Left lung (tissue), 10 donors: ENCODE results near the gene SERPINC1. TPM values are rescaled to one million over a fixed set of nuclear protein-coding genes. Genes with fewer than 3 reads are reported as not detected.

Experiments
- ATAC-seq: fragments of 200-7000 bp; cut with Tn5 transposase; one replicate; pipeline ENCODE4 v1.9.1; 2020; ENCODE audit warnings: moderate library complexity
- DNase-seq, 4 donors: peaks; one replicate each; pipeline ENCODE4 v3.0.0-alpha.2; 2013 to 2020
- H3K27ac ChIP-seq, 2 donors: fragments of 200-600 bp; sonication (generic) in 1 of 2; one replicate each; pipeline versions ENCODE4 v1.5.0 to v1.8.0; 2020 to 2021
- H3K27me3 ChIP-seq, 2 donors: fragments of 200-600 bp; sonication (generic) in 1 of 2; one replicate each; pipeline versions ENCODE4 v1.5.0 to v1.8.0; 2020 to 2021
- H3K36me3 ChIP-seq, 2 donors: fragments of 200-600 bp; sonication (generic) in 1 of 2; one replicate each; pipeline versions ENCODE4 v1.5.0 to v1.8.0; 2020 to 2021
- H3K4me1 ChIP-seq, 2 donors: fragments of 200-600 bp; one replicate each; pipeline ENCODE4 v1.8.0; 2021
- H3K4me3 ChIP-seq, 2 donors: fragments of 200-600 bp; sonication (generic) in 1 of 2; one replicate each; pipeline versions ENCODE4 v1.5.0 to v1.8.0; 2020 to 2021; ENCODE audit warnings: mild to moderate bottlenecking in 1 of 2
- H3K9me3 ChIP-seq, 2 donors: fragments of 200-600 bp; sonication (generic) in 1 of 2; one replicate each; pipeline versions ENCODE4 v1.5.0 to v1.8.0; 2020 to 2021
- CTCF ChIP-seq, 2 donors: fragments of 200-600 bp; sonication (generic) in 1 of 2; IDR thresholded peaks; one replicate each; pipeline versions ENCODE4 v1.5.0 to v1.8.0; 2021; ENCODE audit warnings: antibody characterized with exemption in 2 of 2
- intact Hi-C, 2 donors: fragments of 100-400 bp; cut with DNase I; formaldehyde crosslinking; loops; one replicate each; pipeline versions ENCODE4 v1.11.2 to v1.14.2; 2022
- polyA plus RNA-seq, 6 donors: library from polyadenylated mRNA; unstranded; fragments of 120-200 nt; gene quantifications; one replicate each; pipeline ENCODE4 v1.2.1, GENCODE V29; 2013; ENCODE audit not compliant: insufficient read length in 6 of 6
- total RNA-seq, 2 donors: library from RNA; stranded (reverse); fragmentation: NEBNext Ultra II Directional; extraction: Animal tissue kit (Norgen Biotek cat#: 25700); gene quantifications; one replicate each; pipeline ENCODE4 v1.2.1, GENCODE V29; 2021
- donor health status: DM: no; HTN: yes; CAD: no.
- donor health status: DM: no; HTN: no; CAD: no.

The SERPINC1 gene
- total and polyA plus RNA-seq, 8 donors: 0.13 to 0.54 (median 0.43) TPM; not detected in 1

GRCh38 chr1:173870252-173871075, 46.7 kb downstream of the SERPINC1 start:
- DNase-seq: peak in 1 of 4 donors; percentile 21
- Histone ChIP-seq H3K27ac (peak overlapping the region; percentile 97 to 99), H3K4me3 (no peak overlapping the region), H3K27me3 (no peaks in the 10 kb centered on the region), H3K36me3 (peaks cover 0 to 37% of the 10 kb centered on the region in 2 donors), H3K4me1 (peaks cover 31 to 58% of the 10 kb centered on the region in 2 donors), H3K9me3 (no peaks in the 10 kb centered on the region)
- no peak for TF ChIP-seq CTCF (IDR thresholded peaks at IDR 0.05)
- intact Hi-C loops: no loop called here
- no peak for ATAC-seq

- Histone ChIP-seq H3K4me1 (peaks cover 34 to 72% of the 10 kb centered on the region in 2 donors), H3K9me3 (no peaks in the 10 kb centered on the region), H3K27me3 (no peaks in the 10 kb centered on the region), H3K4me3 (peak overlapping the region; percentile 72 to 87), H3K27ac (peak overlapping the region; percentile 97 to 99), H3K36me3 (peaks cover 3 to 39% of the 10 kb centered on the region in 2 donors)
- intact Hi-C loops: no loop called here
- TF ChIP-seq CTCF (IDR thresholded peaks at IDR 0.05): no peak
- ATAC-seq: peak; percentile 1
- no peak for DNase-seq
These were observed 48.1 kb downstream of the SERPINC1 start for GRCh38 chr1:173869021-173869359.

GRCh38 chr1:173868266-173869020, 48.7 kb downstream of the SERPINC1 start, which contains the start of gene ZBTB37:
Gene ZBTB37, plus strand, starts transcription at chr1:173868380. Its CDS starts 1,846 bp downstream, at chr1:173870226.
- Histone ChIP-seq H3K9me3 (no peaks in the 10 kb centered on the region), H3K36me3 (peaks cover 3 to 42% of the 10 kb centered on the region in 2 donors), H3K27me3 (no peaks in the 10 kb centered on the region), H3K4me1 (peaks cover 34 to 77% of the 10 kb centered on the region in 2 donors), H3K27ac (peak within 1 kb of the TSS; percentile 97 to 99), H3K4me3 (peak within 1 kb of the TSS; percentile 72 to 87)
- ATAC-seq (peak; percentile 88), DNase-seq (peak in 3 of 4 donors; percentile 90 to 97 (median 94))
- intact Hi-C loops: no loop called here
- TF ChIP-seq CTCF (IDR thresholded peaks at IDR 0.05): no peak

GRCh38 chr1:173867753-173868265, 49.3 kb downstream of the SERPINC1 start, which contains the start of gene GAS5:
Gene GAS5, minus strand, starts transcription at chr1:173867989.
- intact Hi-C loops: no loop called here
- Histone ChIP-seq H3K9me3 (no peaks in the 10 kb centered on the region), H3K4me3 (peak within 1 kb of the TSS; percentile 72 to 87), H3K36me3 (peaks cover 3 to 48% of the 10 kb centered on the region in 2 donors), H3K27me3 (no peaks in the 10 kb centered on the region), H3K4me1 (peaks cover 34 to 77% of the 10 kb centered on the region in 2 donors), H3K27ac (peak within 1 kb of the TSS; percentile 97 to 99)
- ATAC-seq: peak; percentile 89
- peak; percentile 99 to 100 (median 100) for DNase-seq
- no peak for TF ChIP-seq CTCF (IDR thresholded peaks at IDR 0.05)
